SK-N-MC (cell line): ENCODE measurements around the gene DMRTA1.

Experiments used
- EZH2 ChIP-seq: fragments of 200-600 bp; sonication (generic); IDR thresholded peaks from one replicate; pipeline ENCODE4 v1.6.1; 2017; ENCODE audit warnings: antibody characterized with exemption
- POLR2AphosphoS5 ChIP-seq: IDR thresholded peaks from 2 replicates; pipeline ENCODE4 v1.6.1; 2012; ENCODE audit warnings: mild to moderate bottlenecking, low read depth, low read length, borderline replicate concordance

- TF ChIP-seq EZH2 (no peak), POLR2AphosphoS5 (no peak)
These were observed 10.8 kb downstream of the DMRTA1 start for GRCh38 chr9:22457448-22457847.
